Endometrial microvascular endothelial cells (primary cell): ENCODE measurements around the gene JSRP1. TPM values are rescaled to one million over a fixed set of nuclear protein-coding genes. Genes with fewer than 3 reads are reported as not detected.

Source experiments
- in situ Hi-C: cut with HindIII; loops from 2 replicates; pipeline ENCODE4 v1.10.0; 2017; ENCODE audit warnings: low sequenced_read_pairs, low pct_unique_long_range_greater_than_20kb; ENCODE audit errors: inconsistent ontology term
- total RNA-seq: library from RNA; depleted of rRNA; stranded (reverse); fragments of >200 nt; gene quantifications from one replicate; pipeline ENCODE4 v1.2.3, GENCODE V29; 2015; ENCODE audit errors: inconsistent ontology term

The JSRP1 gene
- total RNA-seq, 1 donor from 2014 or later, result not detected

GRCh38 chr19:2269244-2270156 is 13.3 kb upstream of the JSRP1 start:
- in situ Hi-C loops, result no loop called here

- in situ Hi-C loops, result no loop called here
Measured at GRCh38 chr19:2268861-2269243, 12.6 kb upstream of the JSRP1 start.

- in situ Hi-C loops, result no loop called here
Measured at GRCh38 chr19:2268480-2268830, 12.2 kb upstream of the JSRP1 start.

- in situ Hi-C loops, result no loop called here
Measured at GRCh38 chr19:2266183-2266993, 10.2 kb upstream of the JSRP1 start.

GRCh38 chr19:2261438-2262172 is 5.4 kb upstream of the JSRP1 start:
- in situ Hi-C loops, result no loop called here

GRCh38 chr19:2260341-2260805 is 4.2 kb upstream of the JSRP1 start:
- in situ Hi-C loops, result no loop called here

GRCh38 chr19:2259336-2259735 is 3.1 kb upstream of the JSRP1 start:
- in situ Hi-C loops, result no loop called here

- in situ Hi-C loops, result no loop called here
Measured at GRCh38 chr19:2255112-2255845, 938 bp downstream of the JSRP1 start.

GRCh38 chr19:2254064-2254872 is 1.9 kb downstream of the JSRP1 start:
- in situ Hi-C loops, result no loop called here

- in situ Hi-C loops, result no loop called here
Measured at GRCh38 chr19:2253106-2254063, 2.8 kb downstream of the JSRP1 start.

GRCh38 chr19:2252797-2253105 is 3.5 kb downstream of the JSRP1 start:
- in situ Hi-C loops, result no loop called here

- in situ Hi-C loops, result no loop called here
Measured at GRCh38 chr19:2252055-2252796, 4.0 kb downstream of the JSRP1 start.

- in situ Hi-C loops, result no loop called here
Measured at GRCh38 chr19:2251106-2252054, 4.8 kb downstream of the JSRP1 start.

- in situ Hi-C loops, result no loop called here
Measured at GRCh38 chr19:2250766-2251105, 5.5 kb downstream of the JSRP1 start.
